ENCODE data around the gene SLC5A10.

SLC5A10 gene

GRCh38 chr17:18946536-18946935 is 5.4 kb upstream of the SLC5A10 start:
- no peak for DNase-seq (ENCODE audit: low spot score)
- in situ Hi-C loops (cut with MboI; ENCODE audit: low sequenced_read_pairs, unreplicated experiment): loop anchor here (25.0 kb wide), 1 partner anchor 134 kb away; no protein-coding TSS in a partner anchor
- no peak for TF ChIP-seq CTCF (IDR thresholded peaks at IDR 0.05; ENCODE audit: borderline replicate concordance, control extremely low read depth, extremely low read depth, insufficient read depth, missing control alignments)

- DNase-seq (ENCODE audit: low spot score): no peak
- no peak for TF ChIP-seq CTCF (IDR thresholded peaks at IDR 0.05; ENCODE audit: borderline replicate concordance, control extremely low read depth, extremely low read depth, insufficient read depth, missing control alignments)
- in situ Hi-C loops (cut with MboI; ENCODE audit: low sequenced_read_pairs, unreplicated experiment): loop anchor here (25.0 kb wide), 1 partner anchor 136 kb away; no protein-coding TSS in a partner anchor
Observed at GRCh38 chr17:18947866-18948265, 4.1 kb upstream of the SLC5A10 start.

- DNase-seq (ENCODE audit: low spot score): no peak
- no peak for TF ChIP-seq CTCF (IDR thresholded peaks at IDR 0.05; ENCODE audit: borderline replicate concordance, control extremely low read depth, extremely low read depth, insufficient read depth, missing control alignments)
- in situ Hi-C loops (cut with MboI; ENCODE audit: low sequenced_read_pairs, unreplicated experiment): loop anchor here (25.0 kb wide), 1 partner anchor 136 kb away; no protein-coding TSS in a partner anchor
Observed at GRCh38 chr17:18948476-18949006, 3.4 kb upstream of the SLC5A10 start.

- TF ChIP-seq CTCF (IDR thresholded peaks at IDR 0.05; ENCODE audit: borderline replicate concordance, control extremely low read depth, extremely low read depth, insufficient read depth, missing control alignments): no peak
- in situ Hi-C loops (cut with MboI; ENCODE audit: low sequenced_read_pairs, unreplicated experiment): loop anchor here (25.0 kb wide), 1 partner anchor 137 kb away; no protein-coding TSS in a partner anchor
- no peak for DNase-seq (ENCODE audit: low spot score)
Observed at GRCh38 chr17:18949566-18949965, 2.4 kb upstream of the SLC5A10 start.

- no peak for TF ChIP-seq CTCF (IDR thresholded peaks at IDR 0.05; ENCODE audit: borderline replicate concordance, control extremely low read depth, extremely low read depth, insufficient read depth, missing control alignments)
- in situ Hi-C loops (cut with MboI; ENCODE audit: low sequenced_read_pairs, unreplicated experiment): no loop called here
- DNase-seq (ENCODE audit: low spot score): no peak
Observed at GRCh38 chr17:18950346-18950745, 1.6 kb upstream of the SLC5A10 start.

GRCh38 chr17:18950944-18951905 is 740 bp upstream of the SLC5A10 start:
- in situ Hi-C loops (cut with MboI; ENCODE audit: low sequenced_read_pairs, unreplicated experiment): no loop called here
- no peak for TF ChIP-seq CTCF (IDR thresholded peaks at IDR 0.05; ENCODE audit: borderline replicate concordance, control extremely low read depth, extremely low read depth, insufficient read depth, missing control alignments)
- DNase-seq (ENCODE audit: low spot score): no peak

Measured in GM13976 (cell line).